GM12872 (cell line): ENCODE measurements around the gene USF2.

ENCODE experiments used
- CTCF ChIP-seq: IDR thresholded peaks from 3 replicates; pipeline ENCODE4 v1.5.1; 2011; ENCODE audit warnings: low read depth, mild to moderate bottlenecking, low read length, moderate library complexity; ENCODE audit not compliant: insufficient read depth

USF2 gene

GRCh38 chr19:35306473-35307246, 37.9 kb downstream of the USF2 start:
- peak; percentile 74 for TF ChIP-seq CTCF

GRCh38 chr19:35307931-35308330, 39.2 kb downstream of the USF2 start:
- no peak for TF ChIP-seq CTCF

- no peak for TF ChIP-seq CTCF
These were observed 40.1 kb downstream of the USF2 start for GRCh38 chr19:35308910-35309309.

GRCh38 chr19:35309481-35310279, 40.9 kb downstream of the USF2 start:
- TF ChIP-seq CTCF: no peak

- TF ChIP-seq CTCF: no peak
These were observed 41.6 kb downstream of the USF2 start for GRCh38 chr19:35310331-35310730.

GRCh38 chr19:35310811-35311465, 42.2 kb downstream of the USF2 start:
- no peak for TF ChIP-seq CTCF
